HG03095 (cell line): ENCODE data around the gene EFHD1.
"Not testable (repeated sequence)": the region's sequence is repeated elsewhere in the genome, so short reads cannot be mapped to it uniquely, and the experiment has no call there.

Experiments used
- ATAC-seq: cut with Tn5 transposase; IDR thresholded peaks from one replicate; pipeline ENCODE4 v1.9.1; 2021; ENCODE audit warnings: moderate library complexity; ENCODE audit not compliant: unreplicated experiment

Gene EFHD1

DNA sequence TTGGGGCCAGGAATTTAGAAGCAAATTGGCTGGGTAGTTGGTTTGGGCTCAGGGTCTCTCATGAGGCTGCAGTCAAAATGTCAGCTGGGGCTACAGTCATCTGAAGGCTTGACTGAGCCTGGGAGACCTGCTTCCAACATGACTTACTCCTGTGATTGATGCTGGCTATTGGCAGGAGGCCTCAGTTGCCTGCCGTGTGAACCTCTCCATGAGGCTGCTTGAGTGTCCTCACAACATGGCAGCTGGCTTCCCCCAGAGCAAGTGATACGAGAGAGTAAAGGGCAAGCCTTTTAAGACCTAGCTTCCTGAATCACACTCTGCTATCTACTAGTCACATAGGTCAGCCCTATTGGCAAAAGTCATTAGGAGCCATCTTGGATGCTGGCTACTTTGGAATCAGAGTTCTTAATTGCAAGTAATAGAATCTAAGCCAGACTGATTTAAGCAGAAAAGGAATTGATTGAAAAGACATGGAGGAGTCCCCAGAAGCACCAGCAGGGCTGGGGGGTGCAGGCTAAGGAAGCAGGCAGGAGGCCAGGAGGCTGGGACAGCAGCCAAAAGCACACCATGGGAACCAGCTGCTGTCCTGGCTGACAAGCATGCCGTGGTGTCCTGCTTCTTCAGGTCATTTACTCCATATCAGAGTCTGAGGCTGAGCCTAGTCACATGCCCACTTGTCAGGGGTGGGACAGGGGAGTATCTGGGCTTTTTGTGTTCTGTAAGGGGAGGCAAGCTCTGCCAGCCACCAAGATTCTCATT, 55.9 kb downstream of the EFHD1 start:
- ATAC-seq, result no peak

DNA sequence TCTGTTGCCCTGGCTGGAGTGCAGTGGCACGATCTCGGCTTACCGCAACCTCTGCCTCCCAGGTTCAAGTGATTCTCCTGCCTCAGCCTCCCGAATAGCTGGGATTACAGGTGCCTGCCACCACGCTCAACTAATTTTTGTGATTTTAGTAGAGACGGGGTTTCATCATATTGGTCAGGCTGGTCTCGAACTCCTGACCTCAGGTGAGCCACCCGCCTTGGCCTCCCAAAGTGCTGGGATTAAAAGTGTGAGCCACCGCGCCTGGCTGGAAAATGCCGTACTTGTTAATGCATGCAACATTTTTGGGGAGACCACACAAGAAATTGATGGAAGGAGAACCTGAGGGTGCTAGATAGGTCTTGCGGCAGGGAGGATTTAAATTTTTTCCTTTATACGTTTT, 57.7 kb downstream of the EFHD1 start:
- ATAC-seq, result not testable (repeated sequence)

DNA sequence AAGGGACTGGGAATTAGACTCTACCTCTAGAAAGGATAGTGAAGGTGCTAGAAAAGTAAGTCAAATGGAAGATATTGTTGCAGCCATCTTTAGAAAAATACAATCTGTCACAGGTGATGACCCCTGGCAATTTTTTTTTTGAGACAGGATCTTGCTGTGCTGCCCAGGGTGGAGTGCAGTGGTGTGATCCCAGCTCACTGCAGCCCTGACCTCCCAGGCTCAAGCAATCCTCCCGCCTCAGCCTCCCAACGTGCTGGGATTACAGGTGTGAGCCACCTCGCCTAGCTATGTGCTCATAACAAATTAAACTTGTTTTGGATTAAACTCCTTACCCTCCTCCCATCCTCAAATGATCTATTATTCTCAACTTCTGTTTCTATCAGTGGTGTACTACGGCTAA, 59.9 kb downstream of the EFHD1 start:
- ATAC-seq, result no peak

DNA sequence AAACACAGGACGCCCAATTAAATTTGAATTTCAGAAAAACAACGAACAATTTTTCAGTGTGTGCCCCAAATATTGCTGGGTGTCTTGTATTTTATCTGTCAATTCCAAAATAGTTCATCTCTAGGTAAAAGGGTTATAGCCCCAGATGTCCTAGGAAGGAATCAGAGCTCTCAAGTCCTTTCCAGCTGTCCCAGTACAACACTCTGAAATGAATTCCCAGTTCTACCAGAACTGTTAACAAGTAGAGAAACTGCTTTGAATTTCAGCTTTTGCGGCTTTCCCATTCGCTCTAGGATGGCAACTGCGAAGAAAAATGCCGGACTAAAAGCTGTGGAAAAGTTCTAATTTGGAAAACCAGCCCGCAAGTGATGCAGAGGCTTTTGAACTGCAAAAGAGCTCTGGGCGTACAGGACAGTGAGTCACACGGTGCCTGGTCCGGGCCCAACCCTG, 63.2 kb downstream of the EFHD1 start:
- ATAC-seq, result no peak

DNA sequence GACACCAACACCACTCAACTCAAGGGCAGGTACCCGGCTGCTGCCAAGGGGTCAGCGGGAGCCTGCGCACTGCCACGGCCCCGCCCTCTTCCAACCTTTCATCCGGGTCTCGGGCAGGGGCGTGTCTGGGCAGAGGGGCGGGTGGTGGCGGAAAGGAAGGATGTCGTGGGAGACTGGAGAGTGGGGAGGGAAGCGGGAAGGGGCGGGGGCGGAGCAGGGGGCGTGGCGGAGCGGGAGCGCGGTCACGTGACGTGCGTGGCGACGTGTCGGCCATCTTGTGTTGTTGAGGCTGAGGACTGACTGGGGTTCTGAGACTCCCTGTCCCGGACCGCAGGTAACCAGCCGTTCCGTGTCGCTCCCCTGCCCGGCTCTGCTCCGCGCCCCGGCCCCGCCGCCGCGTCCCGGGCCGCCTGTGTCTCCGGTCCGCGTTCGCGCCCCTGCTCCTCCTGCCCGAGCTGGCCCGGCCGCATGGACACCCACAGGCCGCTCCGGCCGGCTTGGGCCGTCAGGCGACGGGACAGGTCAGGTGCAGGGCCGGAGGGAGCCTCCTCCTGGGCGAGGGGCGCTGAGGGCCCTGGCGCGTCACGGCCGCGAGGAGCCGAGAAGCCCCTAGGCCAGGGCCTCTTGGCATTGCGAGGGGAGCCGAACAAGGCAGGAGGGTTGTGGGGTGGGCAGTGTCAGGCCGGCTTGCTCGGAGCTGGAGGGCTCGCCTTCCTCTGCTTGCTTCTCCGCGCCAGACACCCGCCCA, 63.8 kb downstream of the EFHD1 start, which contains the start of gene GIGYF2:
TSS of gene GIGYF2 (plus strand) at position 273 of the 748 bp plus-strand sequence. CDS start 37,867 bp downstream, outside the sequence.
- ATAC-seq, result peak; percentile 66

DNA sequence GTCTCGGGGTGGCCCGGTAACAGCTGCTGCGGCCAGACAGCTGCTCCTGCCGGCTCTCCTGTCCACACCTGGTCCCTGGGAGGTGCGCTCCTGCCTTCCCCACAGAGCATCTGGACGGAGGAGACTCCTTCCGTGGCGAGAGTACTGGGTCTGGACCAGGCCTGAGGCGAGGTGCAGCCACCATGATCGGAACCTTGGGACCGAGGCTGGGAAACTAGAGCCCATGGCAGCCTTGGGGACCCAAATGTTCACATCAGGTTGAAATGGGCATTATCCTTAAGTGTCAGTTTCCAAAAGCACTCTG, 64.4 kb downstream of the EFHD1 start:
- no peak for ATAC-seq

DNA sequence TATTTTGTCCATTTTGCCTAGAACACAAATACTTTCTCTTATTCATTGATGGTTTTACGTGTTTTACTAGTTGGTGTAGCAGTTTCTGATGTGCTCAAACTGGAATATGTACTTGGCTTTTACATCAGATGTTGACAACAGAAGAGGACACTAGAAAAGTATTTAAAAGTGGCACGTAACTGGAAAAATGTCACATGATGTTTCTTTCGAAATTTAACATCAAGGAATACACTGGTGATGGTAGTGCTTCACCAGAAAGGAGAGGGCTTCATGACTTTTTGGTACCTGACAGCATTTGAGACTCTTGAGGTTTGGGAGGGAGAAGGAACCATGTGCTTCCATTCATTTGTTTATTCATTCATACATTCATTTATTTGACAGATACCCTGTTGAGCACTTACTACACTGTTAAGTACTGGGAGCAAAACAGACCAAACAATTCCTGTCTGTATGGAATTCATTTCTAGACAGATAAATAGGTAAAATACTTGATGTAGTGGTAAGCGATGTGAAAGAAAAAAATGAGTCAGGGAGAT, 65.2 kb downstream of the EFHD1 start:
- no peak for ATAC-seq

DNA sequence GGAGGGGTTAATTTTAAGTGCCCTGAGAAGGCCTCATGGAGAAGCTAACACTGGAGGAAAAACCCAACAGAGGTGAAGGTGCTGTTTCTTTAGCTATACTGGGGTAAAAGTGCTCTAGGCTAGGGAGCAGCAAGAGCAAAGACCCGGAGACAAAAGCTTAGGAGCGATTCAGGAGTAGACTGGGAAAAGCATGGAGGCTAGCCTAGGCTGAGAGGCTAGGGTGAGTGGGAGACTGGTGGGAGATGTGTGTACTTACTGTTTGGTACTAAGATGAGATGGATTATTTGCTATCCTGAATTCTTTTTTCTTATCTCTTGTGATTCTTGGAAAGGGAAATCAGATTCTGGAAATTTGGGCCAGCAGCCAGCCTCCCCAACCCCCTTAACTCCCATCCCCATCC, 65.7 kb downstream of the EFHD1 start:
- no peak for ATAC-seq

DNA sequence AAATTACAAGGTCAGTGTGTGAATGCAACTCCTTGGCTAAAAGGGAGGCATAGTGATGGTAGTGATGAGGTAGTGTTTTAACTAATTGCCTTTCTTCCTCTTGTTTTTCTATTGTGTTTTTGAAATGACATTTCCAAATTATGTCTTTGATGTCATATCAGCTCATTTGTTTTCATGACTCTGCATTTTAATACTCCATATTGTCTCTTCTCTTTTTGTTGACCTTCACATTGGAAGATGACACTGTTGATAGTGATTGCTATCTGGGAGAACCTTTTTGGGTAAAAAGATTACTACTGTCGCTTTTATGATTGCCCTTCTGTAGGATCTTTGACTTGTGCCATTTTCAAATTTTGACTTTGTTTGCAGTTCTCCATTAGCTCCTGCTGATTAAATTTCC, 66.8 kb downstream of the EFHD1 start:
- ATAC-seq, result no peak

DNA sequence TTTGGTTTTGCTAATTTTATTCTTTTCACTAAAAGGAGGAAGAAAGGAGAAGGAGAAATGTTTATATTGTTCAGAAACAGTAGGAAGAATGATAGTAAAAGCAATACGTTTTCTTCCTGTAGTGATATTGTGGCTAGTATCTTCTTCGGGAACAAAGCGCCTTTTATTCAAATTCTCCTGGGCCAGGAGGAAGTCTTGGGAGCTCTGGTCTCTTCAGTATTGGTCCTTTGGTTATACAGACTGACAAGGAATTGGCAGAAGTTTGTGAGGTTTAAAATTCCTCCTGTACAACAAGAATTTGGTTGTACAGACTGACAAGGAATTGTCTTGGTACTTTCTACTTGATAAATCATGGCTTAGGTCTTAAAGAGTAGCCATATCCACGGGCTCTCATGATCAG, 73.7 kb downstream of the EFHD1 start:
- no peak for ATAC-seq

DNA sequence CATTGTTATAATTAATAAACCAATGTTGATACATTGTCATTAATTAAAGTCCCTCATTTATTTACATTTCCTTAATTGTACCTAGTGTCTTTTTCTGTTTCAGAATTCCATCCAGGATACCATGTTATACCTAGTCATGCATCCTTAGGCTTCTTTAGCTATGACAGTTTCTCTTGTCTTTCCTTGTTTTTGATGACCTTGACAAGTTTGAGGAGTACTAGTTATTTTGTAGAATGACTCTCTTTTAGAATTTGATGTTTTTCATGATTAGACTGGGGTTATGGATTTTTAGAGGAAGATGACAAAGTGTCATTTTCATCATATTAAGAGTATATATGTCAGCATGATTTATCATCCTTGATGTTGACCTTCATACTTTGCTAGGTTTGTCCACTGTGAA, 80.1 kb downstream of the EFHD1 start:
- no peak for ATAC-seq

DNA sequence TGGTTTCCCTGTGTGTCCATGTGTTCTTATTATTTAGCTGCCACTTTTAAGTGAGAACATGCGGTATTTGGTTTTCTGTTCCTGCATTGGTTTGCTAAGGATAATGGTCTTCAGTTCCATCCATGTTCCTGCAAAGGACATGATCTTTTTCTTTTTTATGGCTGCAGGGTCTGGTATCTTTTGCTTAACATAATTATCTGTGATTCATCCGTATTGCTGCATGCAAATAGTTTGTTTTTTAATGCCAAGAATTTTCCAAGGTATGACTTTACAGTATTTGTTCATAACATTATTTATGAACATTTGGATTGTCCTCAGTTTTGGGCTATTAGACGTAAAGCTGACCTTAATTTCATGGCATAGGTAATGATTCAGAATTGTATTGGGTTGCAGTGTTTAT, 81.6 kb downstream of the EFHD1 start:
- no peak for ATAC-seq

DNA sequence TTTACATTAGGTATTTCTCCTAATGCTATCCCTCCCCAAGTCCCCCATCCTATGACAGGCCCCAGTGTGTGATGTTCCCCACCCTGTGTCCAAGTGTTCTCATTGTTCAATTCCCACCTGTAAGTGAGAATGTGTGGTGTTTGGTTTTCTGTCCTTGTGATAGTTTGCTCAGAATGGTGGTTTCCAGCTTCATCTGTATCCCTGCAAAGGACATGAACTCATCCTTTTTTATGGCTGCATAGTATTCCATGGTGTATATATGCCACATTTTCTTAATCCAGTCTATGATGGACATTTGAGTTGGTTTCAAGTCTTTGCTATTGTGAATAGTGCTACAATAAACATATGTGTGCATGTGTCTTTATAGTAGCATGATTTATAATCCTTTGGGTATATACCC, 86.7 kb downstream of the EFHD1 start:
- ATAC-seq, result not testable (repeated sequence)

DNA sequence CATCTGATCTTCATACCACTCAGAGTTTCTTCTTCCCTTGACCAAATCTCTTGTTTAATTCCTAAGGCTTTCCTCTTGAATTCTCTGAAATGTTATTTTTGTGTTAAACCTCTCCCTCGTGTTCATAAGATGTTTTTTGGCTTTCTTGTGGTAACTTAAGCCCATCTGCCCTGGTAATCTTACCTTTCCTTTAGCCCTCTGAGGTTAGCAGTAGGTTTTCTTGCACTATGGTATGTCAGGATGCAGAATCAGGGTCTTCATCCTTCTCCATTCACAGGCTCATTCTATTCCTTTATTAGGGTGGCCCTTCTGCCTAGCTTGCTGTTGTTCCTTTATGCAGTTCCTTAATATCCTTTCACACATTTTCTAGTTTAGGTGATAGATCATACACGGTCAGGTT, 87.9 kb downstream of the EFHD1 start:
- no peak for ATAC-seq

DNA sequence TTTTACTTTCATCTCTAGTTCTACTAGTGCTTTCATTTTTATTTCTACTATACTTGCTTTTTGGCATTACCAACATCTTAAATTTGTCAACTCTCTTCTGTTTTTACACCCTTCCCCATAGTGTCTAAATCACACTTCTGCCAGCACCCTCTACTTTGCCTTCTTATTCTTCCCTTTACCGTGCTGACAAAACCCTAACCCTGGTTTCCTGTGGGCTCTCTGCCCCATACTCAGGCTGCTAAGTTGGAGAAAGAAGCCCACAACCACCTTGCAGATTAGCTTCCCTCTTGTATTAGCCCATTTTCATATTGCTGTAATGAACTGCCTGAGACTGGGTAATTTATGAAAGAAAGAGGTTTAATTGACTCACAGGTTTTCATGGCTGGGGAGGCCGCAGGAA, 88.5 kb downstream of the EFHD1 start:
- no peak for ATAC-seq

DNA sequence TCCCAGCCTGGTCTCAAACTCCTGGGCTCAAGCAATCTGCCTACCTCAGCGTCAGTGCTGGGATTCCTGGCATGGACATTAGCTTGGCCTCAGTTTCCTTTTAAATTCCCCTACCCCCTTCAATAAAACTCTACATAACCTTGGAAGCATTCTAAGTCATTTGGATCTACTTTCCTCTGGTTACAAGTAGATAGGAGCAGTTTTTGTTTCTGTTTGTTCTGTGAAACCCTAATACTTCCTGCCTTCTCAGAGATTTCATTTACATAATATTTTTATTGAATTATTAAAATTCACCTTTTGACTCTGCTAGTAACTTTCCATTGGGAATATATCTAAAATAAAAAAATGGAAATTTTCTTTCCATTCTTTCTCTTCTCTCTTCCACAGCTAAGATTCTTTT, 89.6 kb downstream of the EFHD1 start:
- no peak for ATAC-seq

DNA sequence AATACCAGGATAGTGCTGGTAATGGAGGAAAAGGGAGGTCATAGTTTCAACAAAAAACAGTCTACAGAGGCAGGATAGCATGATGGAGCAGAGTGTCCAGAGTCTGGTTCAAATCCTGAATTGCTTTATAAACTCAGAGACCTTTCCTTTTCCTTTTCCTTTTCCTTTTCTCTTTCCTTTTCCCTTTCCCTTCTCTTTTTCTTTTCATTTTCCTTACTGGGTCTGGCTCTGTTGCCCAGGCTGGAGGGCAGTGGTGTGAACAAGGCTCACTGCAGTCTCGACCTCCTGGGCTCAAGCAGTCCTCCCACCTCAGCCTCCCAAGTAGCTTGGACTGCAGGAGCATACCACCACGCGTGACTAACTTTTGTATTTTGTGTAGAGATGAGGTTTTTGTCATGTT, 95.4 kb downstream of the EFHD1 start:
- ATAC-seq, result no peak

DNA sequence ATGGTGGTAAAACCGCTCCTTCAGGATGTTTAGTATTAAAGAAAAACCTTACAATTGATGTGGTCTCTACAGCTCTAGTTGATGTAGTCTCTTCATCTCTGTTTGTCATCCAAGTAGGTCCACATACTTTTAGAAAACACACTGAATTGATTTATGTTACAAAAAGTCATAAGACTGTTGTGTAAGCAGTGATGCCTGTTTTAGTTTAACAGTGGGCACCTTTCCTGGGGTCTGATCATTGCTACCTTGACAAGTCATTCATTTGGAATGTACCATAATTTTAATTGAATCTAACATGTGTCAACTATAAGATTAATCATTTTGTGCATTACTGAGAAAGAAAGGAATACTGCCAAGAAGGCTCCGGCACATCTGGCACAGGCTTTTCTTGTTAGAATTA, 98.1 kb downstream of the EFHD1 start:
- ATAC-seq, result no peak
